ENCODE measurements around the gene PTPRU. TPM values are rescaled to one million over a fixed set of nuclear protein-coding genes. Genes with fewer than 3 reads are reported as not detected.

Gene PTPRU
- total RNA-seq (2022; extraction: Qiagen RNA extraction), result 7.9 to 10.6 TPM (median 8.3 TPM) in 5 replicates

DNA sequence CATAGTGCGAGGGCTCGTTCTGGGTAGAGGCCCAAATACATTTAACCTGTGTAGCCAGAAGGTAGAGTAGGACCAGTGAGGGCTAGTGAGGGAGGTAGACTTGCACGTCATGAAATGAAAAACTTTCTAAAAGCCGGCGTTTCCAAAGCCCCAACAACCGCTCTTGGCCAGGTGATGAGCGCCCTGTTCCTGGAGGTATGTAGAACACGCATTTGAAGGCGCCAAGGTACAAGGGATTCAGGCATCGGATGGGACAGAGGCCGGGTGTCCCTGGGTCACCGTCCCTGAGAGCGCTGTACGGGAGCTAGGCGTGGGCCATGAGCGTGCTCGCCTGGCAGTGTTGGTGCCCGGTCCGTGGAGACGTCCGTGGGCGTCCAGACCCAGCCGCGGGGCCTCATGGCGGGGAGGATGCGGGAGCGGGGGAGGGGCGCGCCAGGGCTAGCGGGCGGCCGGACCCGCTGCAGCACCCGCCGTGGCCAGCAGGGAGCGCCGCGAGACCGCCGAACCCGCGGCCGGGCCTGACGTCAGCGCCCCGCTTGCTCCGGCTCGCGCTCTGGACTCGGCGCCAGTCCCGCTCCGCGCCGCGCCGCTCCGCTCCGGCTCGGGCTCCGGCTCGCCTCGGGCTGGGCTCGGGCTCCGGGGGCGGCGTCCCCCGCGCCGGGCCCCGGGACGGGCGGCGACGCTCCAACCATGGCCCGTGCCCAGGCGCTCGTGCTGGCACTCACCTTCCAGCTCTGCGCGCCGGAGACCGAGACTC is at the start of gene PTPRU:
Gene PTPRU, plus strand, starts transcription at position 568 of the 757 bp plus-strand sequence. Its CDS starts 123 bp downstream, at position 691.

DNA sequence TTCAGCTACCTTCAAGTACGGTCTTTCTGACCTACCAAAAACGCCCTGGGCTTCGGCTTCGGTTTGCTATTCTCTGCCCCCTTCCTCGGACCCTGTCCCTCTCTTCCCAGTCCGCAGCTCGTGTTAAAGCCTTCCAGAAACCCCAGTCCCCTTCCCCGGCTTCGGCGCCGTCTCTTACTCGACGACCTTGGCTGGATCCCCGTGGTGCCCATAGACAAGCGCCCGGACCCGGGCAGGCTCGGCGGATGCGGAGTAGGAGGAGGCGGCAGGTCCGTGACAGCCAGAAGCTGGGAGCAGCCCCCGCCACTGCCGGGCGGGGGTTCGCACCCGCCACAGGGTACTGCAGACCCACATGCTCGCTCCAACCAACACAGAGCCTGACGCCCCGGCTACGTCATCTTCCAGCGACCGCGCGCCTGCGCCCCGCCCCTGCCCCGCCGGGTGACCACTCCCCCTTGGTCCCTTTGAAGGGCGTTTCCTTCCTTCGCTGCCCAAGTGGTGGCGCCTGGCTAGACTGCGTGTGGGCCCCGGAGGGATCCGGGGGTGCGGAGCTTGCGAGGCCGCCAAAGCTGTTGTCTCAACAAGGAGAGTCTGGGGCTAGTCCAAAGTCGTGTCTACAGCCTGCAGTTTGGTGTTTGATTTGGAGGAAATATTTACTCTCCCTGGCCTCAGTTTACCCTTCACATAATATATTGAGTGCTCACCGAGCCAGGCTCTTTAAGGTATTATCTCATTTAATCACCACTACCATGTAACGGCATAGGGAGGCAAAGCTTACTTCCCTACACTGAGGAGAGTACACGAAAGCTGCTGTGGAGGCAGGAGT is 5.6 kb upstream of the PTPRU start, which contains the start of gene MECR:
Gene MECR, minus strand, starts transcription at position 382 of the 826 bp plus-strand sequence. Its CDS starts 28 bp downstream, at position 354.

Other genes with a start within 250 kb of the PTPRU start
- 0.07 to 0.20 TPM (median 0.10 TPM) in 5 replicates for gene TMEM200B, start 112.6 kb upstream of the PTPRU start, total RNA-seq (2022; extraction: Qiagen RNA extraction)
- 42.3 to 46.5 TPM (median 44.4 TPM) in 5 replicates for gene SRSF4, start 54.6 kb upstream of the PTPRU start, total RNA-seq (2022; extraction: Qiagen RNA extraction)
- 19.2 to 23.2 TPM (median 21.3 TPM) in 5 replicates for gene MECR, start 5.6 kb upstream of the PTPRU start, total RNA-seq (2022; extraction: Qiagen RNA extraction)

All from A549 treated with AZD2906 at 1 μM for 4 hours (cell line).